Karpas-422 (cell line): ENCODE measurements around the gene PTPRO. TPM values are rescaled to one million over a fixed set of nuclear protein-coding genes. Genes with fewer than 3 reads are reported as not detected.

Experiments
- DNase-seq: peaks from one replicate; pipeline ENCODE4 v3.0.0-alpha.2; 2015
- H2AFZ ChIP-seq: fragments of 200-600 bp; sonication (generic); 2 replicates; pipeline ENCODE4 v1.6.1; 2014; ENCODE audit warnings: antibody characterized with exemption, low read length, mixed read lengths
- H3K27ac ChIP-seq: fragments of 200-600 bp; sonication (generic); 2 replicates; pipeline ENCODE4 v1.5.1; 2014; ENCODE audit warnings: mild to moderate bottlenecking, low read length, moderate library complexity
- H3K27me3 ChIP-seq: fragments of 200-600 bp; sonication (generic); 2 replicates; pipeline ENCODE4 v1.6.1; 2014; ENCODE audit warnings: low read length, mixed read lengths
- H3K36me3 ChIP-seq: fragments of 200-600 bp; sonication (generic); 2 replicates; pipeline ENCODE4 v1.6.1; 2014; ENCODE audit warnings: low read length, mixed read lengths; ENCODE audit not compliant: insufficient read depth
- H3K4me1 ChIP-seq: fragments of 200-600 bp; sonication (generic); 2 replicates; pipeline ENCODE4 v1.6.1; 2014; ENCODE audit warnings: mild to moderate bottlenecking, low read length, mixed read lengths
- H3K4me2 ChIP-seq: fragments of 200-600 bp; sonication (generic); 2 replicates; pipeline ENCODE4 v1.6.1; 2014; ENCODE audit warnings: low read length, low read depth, mild to moderate bottlenecking; ENCODE audit not compliant: poor library complexity, severe bottlenecking
- H3K4me3 ChIP-seq: fragments of 200-600 bp; sonication (generic); 2 replicates; pipeline ENCODE4 v1.5.1; 2014; ENCODE audit warnings: mild to moderate bottlenecking, antibody characterized with exemption, low read length, mixed read lengths
- H3K79me2 ChIP-seq: fragments of 200-600 bp; sonication (generic); 2 replicates; pipeline ENCODE4 v1.6.1; 2014; ENCODE audit warnings: mild to moderate bottlenecking, low read length, mixed read lengths
- H3K9ac ChIP-seq: fragments of 200-600 bp; sonication (generic); 2 replicates; pipeline ENCODE4 v1.6.0; 2014; ENCODE audit warnings: low read length
- H3K9me2 ChIP-seq: fragments of 200-600 bp; sonication (generic), shearing (Covaris generic); replicated peaks from 2 replicates; pipeline ENCODE4 v1.6.0; 2014; ENCODE audit warnings: mild to moderate bottlenecking, low read length, moderate library complexity; ENCODE audit not compliant: insufficient read depth
- H3K9me3 ChIP-seq: fragments of 300-700, 200-600 bp; sonication (generic); 2 replicates; pipeline ENCODE4 v1.6.1; 2014; ENCODE audit warnings: low read length, mixed read lengths
- H4K20me1 ChIP-seq: fragments of 200-600 bp; sonication (generic); 2 replicates; pipeline ENCODE4 v1.6.1; 2014; ENCODE audit warnings: mild to moderate bottlenecking, antibody characterized with exemption, low read length, low read depth; ENCODE audit not compliant: insufficient read depth
- total RNA-seq: library from RNA; depleted of rRNA; stranded (reverse); fragments of >200 nt; shearing (Covaris generic); gene quantifications from 2 replicates; pipeline ENCODE4 v1.2.3, GENCODE V29; 2014; ENCODE audit warnings: low replicate concordance

Gene PTPRO
- total RNA-seq, 1 experiment from 2014 or later = not detected

DNA sequence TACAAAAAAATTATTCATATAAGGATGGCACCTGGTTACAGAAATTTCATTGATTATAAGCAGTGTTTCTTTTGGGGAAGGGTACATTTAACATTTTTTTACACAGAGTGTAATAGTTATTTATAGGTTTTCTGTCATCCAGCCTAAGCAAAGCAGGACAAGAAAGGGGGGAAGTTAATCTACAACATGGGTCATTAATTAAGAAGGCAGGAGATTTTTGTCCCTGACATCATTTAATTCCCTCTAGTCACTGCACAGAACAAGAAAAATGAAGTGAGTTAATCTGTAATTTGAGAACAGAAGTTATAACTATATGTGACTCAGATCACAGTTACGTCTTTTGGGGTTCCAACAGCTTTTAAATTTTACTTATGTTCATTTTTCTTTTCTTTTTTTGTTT lies 173.4 kb downstream of the PTPRO start:
- no peak for DNase-seq
- no peak overlapping the region for H3K9ac ChIP-seq
- H3K4me3 ChIP-seq = no peak overlapping the region

GRCh38 chr12:15496738-15497137 lies 174.4 kb downstream of the PTPRO start:
- Histone ChIP-seq H3K27me3 (no peaks in the 10 kb centered on the region), H3K4me2 (no peak overlapping the region), H3K79me2 (no peaks in the 10 kb centered on the region), H3K9me2 (no peaks in the 10 kb centered on the region), H3K9ac (no peak overlapping the region), H2AFZ (no peak overlapping the region), H3K36me3 (no peaks in the 10 kb centered on the region), H4K20me1 (no peaks in the 10 kb centered on the region), H3K9me3 (no peaks in the 10 kb centered on the region), H3K4me1 (no peaks in the 10 kb centered on the region), H3K27ac (no peak overlapping the region), H3K4me3 (no peak overlapping the region)
- DNase-seq = no peak

More for the DNA sequence above, 173.4 kb downstream of the PTPRO start:
- H2AFZ ChIP-seq = no peak overlapping the region
- H4K20me1 ChIP-seq = no peaks in the 10 kb centered on the region
- no peaks in the 10 kb centered on the region for H3K27me3 ChIP-seq
- H3K4me1 ChIP-seq = no peaks in the 10 kb centered on the region
- H3K27ac ChIP-seq = no peak overlapping the region
- H3K36me3 ChIP-seq = no peaks in the 10 kb centered on the region
- no peaks in the 10 kb centered on the region for H3K9me2 ChIP-seq
- H3K4me2 ChIP-seq = no peak overlapping the region
- H3K9me3 ChIP-seq = no peaks in the 10 kb centered on the region
- H3K79me2 ChIP-seq = no peaks in the 10 kb centered on the region

DNA sequence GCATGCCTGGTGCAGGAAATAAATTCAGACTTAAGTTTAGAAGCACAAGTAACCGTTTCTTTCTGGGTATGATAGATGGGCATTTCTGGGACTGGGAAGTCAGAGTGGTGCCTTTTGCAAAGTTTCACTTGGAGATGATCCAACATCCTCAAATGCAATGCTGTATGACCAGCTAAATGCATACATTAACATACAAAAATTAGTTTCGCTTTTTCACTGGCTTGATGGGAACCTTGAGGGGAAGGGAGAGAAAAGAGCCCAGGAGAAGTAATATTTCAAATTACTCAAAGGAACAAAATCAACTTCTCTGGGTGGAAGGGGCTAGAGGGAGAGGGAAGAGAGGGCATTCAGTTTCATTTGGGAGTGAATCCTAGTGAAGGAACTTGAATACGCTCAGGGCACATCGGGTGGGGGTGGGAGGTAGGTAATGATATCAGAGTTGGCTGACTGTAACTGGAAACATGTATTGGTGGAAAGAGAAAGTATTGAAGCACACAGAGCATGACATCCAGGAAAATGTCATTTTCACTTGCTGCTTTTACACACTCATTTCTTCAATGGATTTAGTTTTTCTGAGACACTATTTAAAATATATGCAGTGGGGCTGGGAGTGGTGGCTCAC lies 175.5 kb downstream of the PTPRO start:
- Histone ChIP-seq H3K36me3 (no peaks in the 10 kb centered on the region), H2AFZ (no peak overlapping the region), H3K9me2 (no peaks in the 10 kb centered on the region), H3K9ac (no peak overlapping the region), H3K27me3 (no peaks in the 10 kb centered on the region), H3K79me2 (no peaks in the 10 kb centered on the region), H3K4me3 (no peak overlapping the region), H3K27ac (no peak overlapping the region), H3K4me2 (no peak overlapping the region), H3K9me3 (no peaks in the 10 kb centered on the region), H3K4me1 (no peaks in the 10 kb centered on the region), H4K20me1 (no peaks in the 10 kb centered on the region)
- no peak for DNase-seq

GRCh38 chr12:15502211-15502610 lies 179.9 kb downstream of the PTPRO start:
- Histone ChIP-seq H3K4me3 (no peak overlapping the region), H3K9me3 (no peaks in the 10 kb centered on the region), H3K27ac (no peak overlapping the region), H3K4me1 (no peaks in the 10 kb centered on the region), H3K36me3 (no peaks in the 10 kb centered on the region), H4K20me1 (no peaks in the 10 kb centered on the region), H3K27me3 (no peaks in the 10 kb centered on the region), H3K9ac (no peak overlapping the region), H2AFZ (no peak overlapping the region), H3K9me2 (no peaks in the 10 kb centered on the region), H3K79me2 (no peaks in the 10 kb centered on the region), H3K4me2 (no peak overlapping the region)
- no peak for DNase-seq

DNA sequence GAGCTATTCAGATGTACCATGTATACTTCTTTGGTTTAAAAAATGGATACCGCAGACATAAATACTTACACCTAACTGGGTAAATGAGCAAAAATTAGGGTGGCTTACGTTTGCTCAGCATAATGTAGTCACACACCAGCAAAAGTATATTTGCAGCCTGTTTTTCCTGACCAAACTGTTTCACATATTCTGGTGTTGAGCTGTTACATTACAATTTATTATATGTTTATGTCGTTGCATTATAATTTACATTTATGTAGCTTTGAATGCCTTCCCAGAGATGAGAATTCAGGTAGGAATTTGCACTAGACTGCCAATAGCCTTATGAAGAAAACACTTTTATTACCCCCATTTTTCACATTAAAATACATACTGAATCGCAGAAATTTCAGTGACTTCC lies 183.3 kb downstream of the PTPRO start:
- Histone ChIP-seq H3K4me2 (no peak overlapping the region), H3K27ac (no peak overlapping the region), H3K9me3 (no peaks in the 10 kb centered on the region), H3K27me3 (no peaks in the 10 kb centered on the region), H3K36me3 (no peaks in the 10 kb centered on the region), H3K9me2 (no peaks in the 10 kb centered on the region), H2AFZ (no peak overlapping the region), H3K4me1 (no peaks in the 10 kb centered on the region), H3K9ac (no peak overlapping the region), H3K4me3 (no peak overlapping the region), H3K79me2 (no peaks in the 10 kb centered on the region), H4K20me1 (no peaks in the 10 kb centered on the region)
- DNase-seq = no peak

GRCh38 chr12:15515010-15515409 lies 192.7 kb downstream of the PTPRO start:
- DNase-seq = no peak
- H2AFZ ChIP-seq = no peak overlapping the region

GRCh38 chr12:15520083-15520482 lies 197.8 kb downstream of the PTPRO start:
- Histone ChIP-seq H3K4me1 (no peaks in the 10 kb centered on the region), H3K36me3 (no peaks in the 10 kb centered on the region), H3K4me2 (no peak overlapping the region)

More at GRCh38 chr12:15515010-15515409, 192.7 kb downstream of the PTPRO start:
- Histone ChIP-seq H3K9me2 (no peaks in the 10 kb centered on the region), H3K9ac (no peak overlapping the region), H3K4me3 (no peak overlapping the region), H3K79me2 (no peaks in the 10 kb centered on the region), H4K20me1 (no peaks in the 10 kb centered on the region), H3K4me1 (no peaks in the 10 kb centered on the region), H3K27me3 (no peaks in the 10 kb centered on the region), H3K4me2 (no peak overlapping the region), H3K9me3 (no peaks in the 10 kb centered on the region), H3K36me3 (no peaks in the 10 kb centered on the region), H3K27ac (no peak overlapping the region)

GRCh38 chr12:15520844-15521243 lies 198.5 kb downstream of the PTPRO start:
- DNase-seq = no peak
- Histone ChIP-seq H3K79me2 (no peaks in the 10 kb centered on the region), H3K9me2 (no peaks in the 10 kb centered on the region), H4K20me1 (no peaks in the 10 kb centered on the region), H2AFZ (no peak overlapping the region), H3K4me2 (no peak overlapping the region), H3K27me3 (no peaks in the 10 kb centered on the region), H3K9ac (no peak overlapping the region), H3K4me3 (no peak overlapping the region), H3K27ac (no peak overlapping the region), H3K4me1 (no peaks in the 10 kb centered on the region), H3K36me3 (no peaks in the 10 kb centered on the region), H3K9me3 (no peaks in the 10 kb centered on the region)

More at GRCh38 chr12:15520083-15520482, 197.8 kb downstream of the PTPRO start:
- Histone ChIP-seq H3K9ac (no peak overlapping the region), H3K9me3 (no peaks in the 10 kb centered on the region), H2AFZ (no peak overlapping the region), H3K4me3 (no peak overlapping the region), H3K27me3 (no peaks in the 10 kb centered on the region), H3K27ac (no peak overlapping the region), H3K9me2 (no peaks in the 10 kb centered on the region), H3K79me2 (no peaks in the 10 kb centered on the region), H4K20me1 (no peaks in the 10 kb centered on the region)
- DNase-seq = peak; percentile 47
